Measurements from ENCODE around the gene TSHR.
"Not testable (repeated sequence)": the region's sequence is repeated elsewhere in the genome, so short reads cannot be mapped to it uniquely, and the experiment has no call there.

TSHR gene

DNA sequence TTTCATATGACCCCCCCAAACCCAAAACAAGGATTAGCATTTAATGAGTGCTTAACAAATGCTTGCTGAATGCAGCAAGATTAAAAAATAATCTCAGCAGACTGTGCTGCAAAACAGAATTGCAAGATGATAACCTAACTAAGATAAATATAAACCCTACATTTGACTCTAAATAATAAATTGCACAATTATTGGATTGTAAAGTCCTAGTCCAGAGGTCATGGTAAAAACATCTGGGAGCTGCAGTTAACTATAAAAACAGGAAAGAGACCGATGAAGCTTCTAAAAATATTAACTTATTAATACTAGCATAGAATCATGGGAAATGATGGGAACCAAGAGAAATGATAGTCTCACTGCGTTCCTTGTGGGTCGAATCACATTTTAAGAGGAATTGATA is 37.2 kb downstream of the TSHR start:
- DNase-seq (ENCODE audit: low spot score in 2 of 2) (no peak), ATAC-seq (ENCODE audit: low read depth) (no peak)
- Mint-ChIP-seq H3K9me3 (no peaks in the 10 kb centered on the region), H3K27ac (no peak overlapping the region), H3K4me1 (peaks cover 3% of the 10 kb centered on the region), H3K27me3 (peaks cover 4% of the 10 kb centered on the region), H3K4me3 (no peak overlapping the region), H3K36me3 (no peaks in the 10 kb centered on the region)

DNA sequence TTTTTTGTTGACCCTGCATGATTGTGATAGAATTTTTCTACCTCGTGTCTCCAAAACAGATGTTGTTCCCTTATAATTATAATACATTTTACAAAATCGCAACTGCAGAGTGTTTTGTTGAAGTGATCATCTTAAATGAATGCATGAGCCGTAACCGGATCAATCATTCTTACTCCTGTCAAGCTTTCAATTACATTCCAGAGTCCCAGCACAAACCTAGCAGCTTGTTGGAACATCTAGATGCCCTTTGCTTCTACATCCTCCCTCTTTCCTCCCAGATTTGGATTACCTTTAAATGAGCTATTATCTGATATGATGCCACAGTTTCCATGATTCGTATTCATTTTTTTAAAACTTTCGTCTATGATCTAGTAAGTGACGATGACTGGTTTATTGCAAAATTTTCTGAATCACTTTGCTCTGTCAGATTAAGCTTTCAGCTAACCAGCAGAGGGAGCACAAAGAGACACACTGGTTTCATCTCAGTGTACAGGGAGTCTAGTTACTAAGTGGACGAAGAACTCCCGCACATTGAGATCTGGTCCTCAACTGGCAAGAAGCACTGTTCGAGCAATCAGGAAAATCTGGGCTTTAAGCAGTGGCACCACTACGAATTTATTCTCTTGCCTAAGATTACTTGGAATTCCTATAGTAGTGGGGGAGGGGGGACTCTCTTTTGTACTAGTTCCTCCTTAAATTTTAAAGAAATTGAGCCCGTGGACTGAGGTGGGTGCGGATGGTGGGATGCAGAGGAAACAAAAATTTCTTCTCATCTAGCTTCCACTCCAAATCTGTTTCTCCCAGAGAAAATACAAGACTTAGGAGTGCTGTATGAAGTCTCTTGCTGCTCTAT is 40.9 kb downstream of the TSHR start:
- H3K4me3 Mint-ChIP-seq: no peak overlapping the region
- peak; percentile 86 for ATAC-seq (ENCODE audit: low read depth)
- no peak overlapping the region for H3K27ac Mint-ChIP-seq
- no peaks in the 10 kb centered on the region for H3K36me3 Mint-ChIP-seq
- peaks cover 3% of the 10 kb centered on the region for H3K4me1 Mint-ChIP-seq
- peak in 1 of 2 donors; percentile 38 for DNase-seq (ENCODE audit: low spot score in 2 of 2)
- no peaks in the 10 kb centered on the region for H3K9me3 Mint-ChIP-seq
- peaks cover 8% of the 10 kb centered on the region for H3K27me3 Mint-ChIP-seq

DNA sequence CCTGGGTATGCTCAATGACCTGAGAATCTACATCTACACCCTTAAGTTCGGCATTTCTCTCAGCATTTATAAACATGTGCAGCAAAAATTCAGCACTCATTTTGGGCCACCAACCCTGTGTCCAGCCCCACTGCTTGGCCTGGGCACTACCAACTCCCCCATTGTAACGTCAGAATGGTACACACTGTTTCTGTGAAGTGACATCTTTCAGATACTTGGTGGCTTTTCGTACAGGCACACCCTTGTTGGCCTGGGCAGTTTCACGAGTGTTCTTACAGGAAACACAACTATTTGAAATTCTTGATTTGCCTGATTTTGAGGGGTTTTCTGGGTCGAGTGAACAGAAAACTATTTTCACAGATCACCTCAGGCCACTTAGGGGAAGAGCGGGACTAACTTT is 46.0 kb downstream of the TSHR start:
- H3K4me3 Mint-ChIP-seq: no peak overlapping the region
- peaks cover 3% of the 10 kb centered on the region for H3K4me1 Mint-ChIP-seq
- ATAC-seq (ENCODE audit: low read depth) (no peak), DNase-seq (ENCODE audit: low spot score in 2 of 2) (no peak)
- H3K36me3 Mint-ChIP-seq: no peaks in the 10 kb centered on the region
- H3K9me3 Mint-ChIP-seq: no peaks in the 10 kb centered on the region
- H3K27me3 Mint-ChIP-seq: peaks cover 11% of the 10 kb centered on the region
- H3K27ac Mint-ChIP-seq: no peak overlapping the region

DNA sequence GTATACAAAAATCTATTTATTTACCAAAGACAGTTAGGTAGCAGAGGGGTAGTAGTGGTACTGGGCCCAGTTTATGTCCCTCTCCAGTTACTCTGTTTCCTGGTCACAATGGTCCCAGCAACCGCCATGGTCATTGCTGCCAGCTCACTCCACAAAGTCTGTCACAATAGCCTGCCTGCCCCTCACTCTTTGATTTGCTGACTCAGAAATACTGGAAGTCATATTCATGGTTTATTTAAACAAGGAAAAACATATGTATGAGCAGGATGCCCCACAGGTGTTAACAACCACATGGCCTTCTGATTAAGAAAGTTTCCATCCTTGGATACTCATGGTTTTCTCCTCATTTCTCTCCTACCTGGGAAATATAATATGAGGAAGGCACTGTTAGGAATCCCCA is 49.2 kb downstream of the TSHR start:
- Mint-ChIP-seq H3K4me1 (no peaks in the 10 kb centered on the region), H3K27me3 (peaks cover 11% of the 10 kb centered on the region), H3K4me3 (no peak overlapping the region), H3K27ac (no peak overlapping the region), H3K9me3 (no peaks in the 10 kb centered on the region), H3K36me3 (no peaks in the 10 kb centered on the region)
- ATAC-seq (ENCODE audit: low read depth) (no peak), DNase-seq (ENCODE audit: low spot score in 2 of 2) (no peak)

DNA sequence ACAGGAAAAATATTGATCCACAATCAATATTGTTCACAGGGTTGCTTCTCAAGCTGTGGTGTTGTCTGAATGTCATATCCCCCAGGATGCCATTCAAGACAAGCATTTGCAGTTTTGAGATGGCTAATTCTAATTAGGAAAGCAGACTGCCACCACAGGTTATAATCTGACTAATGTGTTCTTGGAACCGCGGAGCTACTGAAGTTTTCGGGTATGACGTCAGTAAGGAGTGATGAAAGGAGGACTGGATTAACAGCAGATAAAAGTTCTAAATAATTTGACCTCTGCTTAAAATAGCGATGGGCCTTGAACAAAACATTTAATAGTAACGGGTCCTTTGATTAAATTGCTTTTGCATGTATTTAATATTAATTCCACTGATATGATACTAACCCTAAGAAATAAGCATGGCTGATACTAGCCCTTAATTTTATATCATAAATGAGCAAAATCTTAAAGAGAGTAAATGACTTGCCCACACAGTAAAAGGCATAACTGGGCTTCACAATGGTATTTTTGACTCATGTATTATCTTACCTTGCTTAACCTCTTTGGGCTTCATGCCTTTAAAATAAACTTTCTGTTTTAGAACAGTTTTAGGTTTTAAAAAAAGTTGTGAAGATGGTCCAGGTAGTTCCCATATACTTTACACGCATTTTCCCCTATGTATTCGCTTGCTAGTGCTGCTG is 50.3 kb downstream of the TSHR start:
- Mint-ChIP-seq H3K4me3 (no peak overlapping the region), H3K27ac (no peak overlapping the region), H3K36me3 (no peaks in the 10 kb centered on the region), H3K27me3 (peaks cover 8% of the 10 kb centered on the region), H3K9me3 (no peaks in the 10 kb centered on the region), H3K4me1 (no peaks in the 10 kb centered on the region)
- DNase-seq (ENCODE audit: low spot score in 2 of 2) (no peak), ATAC-seq (ENCODE audit: low read depth) (no peak)

DNA sequence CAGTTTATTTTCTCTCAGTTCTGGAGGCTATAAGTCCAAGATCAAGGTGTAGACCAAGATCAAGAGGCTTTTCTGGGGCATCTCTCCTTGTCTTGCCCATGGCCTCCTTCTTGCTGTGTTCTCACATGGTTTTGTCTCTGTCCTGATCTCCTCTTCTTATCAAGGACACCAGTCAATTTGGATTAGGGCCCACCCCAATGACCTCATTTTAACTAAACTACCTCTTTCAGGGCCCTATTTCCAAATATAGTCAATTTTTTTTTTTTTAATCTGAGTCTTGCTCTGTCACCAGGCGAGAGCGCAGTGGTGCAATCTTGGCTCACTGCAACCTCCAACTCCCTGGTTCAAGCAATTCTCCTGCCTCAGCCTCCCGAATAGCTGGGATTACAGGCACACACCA is 50.8 kb downstream of the TSHR start:
- peaks cover 7% of the 10 kb centered on the region for H3K27me3 Mint-ChIP-seq
- no peak for ATAC-seq (ENCODE audit: low read depth)
- no peaks in the 10 kb centered on the region for H3K9me3 Mint-ChIP-seq
- no peak overlapping the region for H3K4me3 Mint-ChIP-seq
- no peaks in the 10 kb centered on the region for H3K4me1 Mint-ChIP-seq
- no peak for DNase-seq (ENCODE audit: low spot score in 2 of 2)
- no peak overlapping the region for H3K27ac Mint-ChIP-seq
- H3K36me3 Mint-ChIP-seq: no peaks in the 10 kb centered on the region

DNA sequence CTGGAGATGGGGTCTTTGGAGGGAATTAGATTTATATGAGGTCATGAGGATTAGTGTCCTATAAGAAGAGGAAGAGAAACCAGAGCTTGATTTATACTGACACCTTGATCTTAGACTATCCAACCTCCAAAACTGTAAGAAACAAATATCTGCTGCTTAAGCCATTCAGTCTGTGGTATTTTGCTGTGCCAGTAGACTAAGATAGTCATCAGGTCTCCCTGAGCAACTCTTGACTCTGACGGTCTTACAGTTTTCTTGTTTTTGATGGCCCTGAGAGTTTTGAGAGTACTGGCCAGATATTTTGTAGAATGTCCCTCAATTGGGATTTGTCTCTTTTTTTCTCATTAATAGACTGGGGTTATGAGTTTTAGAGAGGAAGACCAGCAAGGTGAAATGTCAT is 51.7 kb downstream of the TSHR start:
- Mint-ChIP-seq H3K4me1 (no peaks in the 10 kb centered on the region), H3K9me3 (no peaks in the 10 kb centered on the region), H3K27ac (no peak overlapping the region), H3K4me3 (no peak overlapping the region), H3K36me3 (no peaks in the 10 kb centered on the region), H3K27me3 (peaks cover 4% of the 10 kb centered on the region)
- ATAC-seq (ENCODE audit: low read depth) (no peak), DNase-seq (ENCODE audit: low spot score in 2 of 2) (no peak)

DNA sequence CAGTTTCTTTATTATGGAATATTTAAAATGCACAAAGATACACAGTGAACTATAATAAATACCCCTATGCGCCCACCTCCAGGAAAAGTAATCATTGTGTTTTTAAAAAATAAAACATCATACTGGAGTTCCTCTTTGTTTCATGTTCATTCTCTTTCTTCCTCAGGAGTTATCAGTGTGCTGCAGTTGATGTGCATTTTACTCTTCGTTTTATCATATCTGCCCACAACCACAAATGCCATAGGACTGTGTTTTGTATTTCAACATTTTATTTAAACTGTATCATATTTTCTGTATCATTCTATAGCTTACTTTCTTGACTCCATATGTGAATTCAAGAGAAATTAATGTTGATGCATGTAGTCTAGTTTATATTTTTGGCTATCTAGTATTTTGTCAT is 53.9 kb downstream of the TSHR start:
- Mint-ChIP-seq H3K27ac (no peak overlapping the region), H3K9me3 (no peaks in the 10 kb centered on the region), H3K27me3 (peaks cover 3% of the 10 kb centered on the region), H3K4me1 (no peaks in the 10 kb centered on the region), H3K4me3 (no peak overlapping the region), H3K36me3 (no peaks in the 10 kb centered on the region)
- ATAC-seq (ENCODE audit: low read depth) (no peak), DNase-seq (ENCODE audit: low spot score in 2 of 2) (no peak)

DNA sequence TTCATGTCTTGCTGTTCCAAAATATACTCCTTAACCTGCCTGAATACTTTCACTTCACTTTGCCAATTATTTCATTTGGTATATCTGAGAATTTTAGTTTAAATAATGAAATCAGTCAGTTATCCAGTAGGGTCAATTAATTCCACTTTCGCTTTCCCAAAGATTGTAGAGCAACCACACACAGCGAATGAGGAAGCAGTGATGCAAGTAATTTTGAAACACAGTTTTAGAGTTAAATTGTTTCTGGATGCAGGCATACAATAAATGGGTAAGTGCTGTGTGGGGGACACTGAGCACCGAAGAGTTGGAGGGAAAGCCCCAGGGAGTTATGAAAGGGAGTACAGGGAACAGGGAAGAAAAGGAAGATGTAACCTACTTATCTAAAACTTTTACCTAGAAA is 62.8 kb downstream of the TSHR start:
- Mint-ChIP-seq H3K9me3 (no peaks in the 10 kb centered on the region), H3K36me3 (no peaks in the 10 kb centered on the region), H3K27me3 (peaks cover 22% of the 10 kb centered on the region), H3K4me3 (no peak overlapping the region), H3K27ac (no peak overlapping the region), H3K4me1 (no peaks in the 10 kb centered on the region)
- ATAC-seq (ENCODE audit: low read depth) (no peak), DNase-seq (ENCODE audit: low spot score in 2 of 2) (no peak)

DNA sequence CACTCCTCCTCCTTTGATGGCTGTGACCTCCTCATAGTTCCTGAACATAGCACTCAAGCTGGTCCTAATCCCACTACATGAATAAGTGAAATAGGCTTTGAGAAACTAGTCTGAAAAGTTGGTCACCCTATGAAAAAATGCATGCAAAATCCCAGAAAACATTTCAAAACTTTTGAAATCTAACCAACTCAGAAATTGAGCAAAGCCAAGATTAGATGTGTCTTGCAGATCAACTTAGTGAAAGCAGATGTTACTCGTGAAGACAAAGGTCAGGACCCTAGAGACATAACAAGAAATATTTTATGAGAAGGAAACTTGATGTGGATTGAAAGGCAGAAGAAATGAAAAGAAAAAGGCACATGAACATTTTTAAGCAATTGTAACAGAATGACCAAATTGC is 63.3 kb downstream of the TSHR start:
- no peak for ATAC-seq (ENCODE audit: low read depth)
- no peaks in the 10 kb centered on the region for H3K4me1 Mint-ChIP-seq
- no peaks in the 10 kb centered on the region for H3K36me3 Mint-ChIP-seq
- H3K27ac Mint-ChIP-seq: no peak overlapping the region
- no peak overlapping the region for H3K4me3 Mint-ChIP-seq
- H3K9me3 Mint-ChIP-seq: no peaks in the 10 kb centered on the region
- no peak for DNase-seq (ENCODE audit: low spot score in 2 of 2)
- peaks cover 20% of the 10 kb centered on the region for H3K27me3 Mint-ChIP-seq

DNA sequence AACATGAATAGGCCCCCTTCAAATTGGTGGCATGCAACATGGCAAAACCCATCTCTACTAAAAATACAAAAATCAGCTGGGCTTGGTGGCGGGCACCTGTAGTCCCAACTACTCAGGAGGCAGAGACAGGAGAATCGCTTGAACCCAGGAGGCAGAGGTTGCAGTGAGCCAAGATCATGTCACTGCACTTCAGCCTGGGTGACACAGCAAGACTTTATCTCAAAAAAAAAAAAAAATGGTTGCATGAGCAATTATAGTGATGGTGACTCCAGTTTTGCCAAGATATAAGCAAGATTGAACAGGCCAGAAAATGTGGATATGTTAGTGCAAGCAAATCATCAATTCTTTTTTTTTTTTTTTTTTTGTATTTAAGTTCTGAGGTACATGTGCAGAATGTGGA is 63.7 kb downstream of the TSHR start:
- not testable (repeated sequence) for ATAC-seq (ENCODE audit: low read depth); H3K27ac Mint-ChIP-seq; H3K4me1 Mint-ChIP-seq

DNA sequence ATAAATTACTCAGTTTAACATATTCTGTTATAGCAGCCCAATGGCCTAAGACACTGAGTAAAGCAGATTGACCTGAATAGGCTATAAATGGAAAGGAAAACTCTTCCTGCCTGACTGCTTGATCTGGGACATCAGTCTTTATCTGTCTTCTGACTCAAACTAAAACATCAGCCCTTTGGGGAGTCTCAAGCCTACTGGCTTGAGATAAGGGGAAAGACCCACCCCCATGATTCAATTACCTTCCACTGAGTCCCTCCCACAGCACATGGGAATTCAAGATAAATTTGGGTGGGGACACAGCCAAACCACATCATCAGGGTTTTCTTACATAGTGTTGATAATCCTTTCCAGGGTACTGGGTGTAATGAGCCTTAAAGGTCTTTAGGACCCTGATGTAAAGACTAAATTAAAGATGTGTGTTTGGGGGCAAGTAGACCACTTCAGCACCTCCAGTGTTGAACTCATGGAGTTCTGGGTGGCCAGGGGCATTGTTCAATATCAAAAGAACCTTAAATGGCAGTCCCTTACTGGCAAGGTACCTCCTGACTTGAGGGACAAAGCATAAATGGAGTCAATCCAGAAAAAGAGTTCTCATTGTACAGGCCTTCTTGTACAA is 67.8 kb downstream of the TSHR start:
- no peak for DNase-seq (ENCODE audit: low spot score in 2 of 2)
- ATAC-seq (ENCODE audit: low read depth): no peak
- Mint-ChIP-seq H3K27ac (no peak overlapping the region), H3K4me1 (no peaks in the 10 kb centered on the region), H3K9me3 (no peaks in the 10 kb centered on the region), H3K27me3 (peaks cover 8% of the 10 kb centered on the region), H3K36me3 (no peaks in the 10 kb centered on the region), H3K4me3 (no peak overlapping the region)

More for the DNA sequence above, 63.7 kb downstream of the TSHR start:
- not testable (repeated sequence) for DNase-seq (ENCODE audit: low spot score in 2 of 2); H3K9me3 Mint-ChIP-seq; H3K4me3 Mint-ChIP-seq; H3K36me3 Mint-ChIP-seq
- H3K27me3 Mint-ChIP-seq: peaks cover 19% of the 10 kb centered on the region

DNA sequence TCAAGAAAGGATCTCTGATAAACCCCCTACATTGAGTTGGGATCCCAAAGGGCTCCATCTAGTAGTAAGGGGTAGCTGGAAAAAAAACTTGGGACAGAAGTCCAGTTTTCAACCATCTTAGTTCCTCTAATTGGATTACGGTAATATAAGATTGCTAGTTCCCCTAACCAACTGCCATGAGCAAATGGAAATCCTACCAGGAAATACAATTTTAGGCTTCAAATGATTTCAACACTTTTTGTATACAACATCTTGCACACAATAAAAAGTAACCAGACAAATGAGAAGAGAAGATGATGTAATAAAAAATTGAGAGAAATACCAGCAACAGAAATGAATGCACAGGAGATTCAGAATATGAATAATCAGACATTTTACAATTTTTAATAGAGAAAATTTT is 73.0 kb downstream of the TSHR start:
- Mint-ChIP-seq H3K36me3 (no peaks in the 10 kb centered on the region), H3K4me3 (no peak overlapping the region), H3K27ac (no peak overlapping the region), H3K27me3 (peaks cover 6% of the 10 kb centered on the region), H3K9me3 (peaks cover 2% of the 10 kb centered on the region), H3K4me1 (no peaks in the 10 kb centered on the region)
- ATAC-seq (ENCODE audit: low read depth) (no peak), DNase-seq (ENCODE audit: low spot score in 2 of 2) (no peak)

DNA sequence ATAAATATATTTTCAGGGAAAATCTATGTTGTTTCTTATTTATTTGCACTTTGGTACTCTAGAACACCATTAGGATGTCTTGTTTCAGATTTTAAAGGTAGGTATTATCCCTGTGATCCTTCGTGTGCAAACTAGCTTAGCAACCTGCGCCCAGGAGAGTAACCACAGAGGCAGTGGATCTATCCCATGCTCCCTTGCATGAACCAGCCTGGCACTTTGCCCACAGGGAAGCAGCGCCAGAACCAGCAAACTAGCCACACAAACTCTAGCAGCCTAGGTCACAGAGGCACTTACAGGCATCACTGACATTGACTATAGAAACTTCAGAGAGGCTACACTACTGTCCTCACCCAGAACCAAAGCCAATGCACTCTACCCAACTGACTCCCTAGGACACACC is 76.1 kb downstream of the TSHR start:
- no peak overlapping the region for H3K4me3 Mint-ChIP-seq
- H3K9me3 Mint-ChIP-seq: peaks cover 7% of the 10 kb centered on the region
- ATAC-seq (ENCODE audit: low read depth) (no peak), DNase-seq (ENCODE audit: low spot score in 2 of 2) (no peak)
- H3K27ac Mint-ChIP-seq: no peak overlapping the region
- no peaks in the 10 kb centered on the region for H3K36me3 Mint-ChIP-seq
- no peaks in the 10 kb centered on the region for H3K4me1 Mint-ChIP-seq
- peaks cover 9% of the 10 kb centered on the region for H3K27me3 Mint-ChIP-seq
